Lung (tissue), 12 donors: ENCODE results near the gene OTUB2. TPM values are rescaled to one million over a fixed set of nuclear protein-coding genes. Genes with fewer than 3 reads are reported as not detected.

Experiments
- ATAC-seq: fragments of 200-7000 bp; cut with Tn5 transposase; one replicate; pipeline ENCODE4 v1.9.1; 2020; ENCODE audit warnings: moderate number of reproducible peaks; ENCODE audit not compliant: insufficient read depth, low FRiP score
- DNase-seq, 3 donors: peaks; one replicate each; pipeline ENCODE4 v3.0.0-alpha.2; 2013 to 2017
- H3K27ac ChIP-seq, 2 donors: one replicate each; pipeline ENCODE4 v1.5.1; 2013; ENCODE audit warnings: mild to moderate bottlenecking in 2 of 2, moderate library complexity in 2 of 2, control low read depth in 1 of 2, inconsistent platforms in 1 of 2, low read depth in 1 of 2, low read length in 1 of 2
- H3K27me3 ChIP-seq, 3 donors: one replicate each; pipeline ENCODE4 v1.5.1; 2013; ENCODE audit warnings: low read length in 2 of 3; ENCODE audit not compliant: control insufficient read depth in 3 of 3, insufficient read depth in 3 of 3
- H3K36me3 ChIP-seq, 4 donors: one replicate each; pipeline ENCODE4 v1.5.1; 2013; ENCODE audit warnings: low read length in 4 of 4, mild to moderate bottlenecking in 1 of 4, moderate library complexity in 1 of 4; ENCODE audit not compliant: control insufficient read depth in 4 of 4, insufficient read depth in 4 of 4
- H3K4me1 ChIP-seq, 5 donors: one replicate each; pipeline ENCODE4 v1.5.1; 2013; ENCODE audit warnings: low read length in 5 of 5, mild to moderate bottlenecking in 2 of 5, moderate library complexity in 1 of 5; ENCODE audit not compliant: control insufficient read depth in 5 of 5, insufficient read depth in 5 of 5
- H3K4me3 ChIP-seq: one replicate; pipeline ENCODE4 v1.5.1; 2013; ENCODE audit warnings: mild to moderate bottlenecking, control low read depth, moderate library complexity
- H3K9ac ChIP-seq, 2 donors: one replicate each; pipeline ENCODE4 v1.5.1; 2013; ENCODE audit warnings: low read length in 2 of 2, control low read depth in 1 of 2; ENCODE audit not compliant: insufficient read depth in 1 of 2
- H3K9me3 ChIP-seq, 4 donors: one replicate each; pipeline ENCODE4 v1.5.1; 2013; ENCODE audit warnings: low read length in 3 of 4, mild to moderate bottlenecking in 1 of 4, moderate library complexity in 1 of 4; ENCODE audit not compliant: control insufficient read depth in 4 of 4, insufficient read depth in 3 of 4
- CTCF ChIP-seq: IDR thresholded peaks from 2 replicates; pipeline ENCODE4 v1.5.1; 2012; ENCODE audit warnings: mild to moderate bottlenecking; ENCODE audit errors: control extremely low read depth, extremely low read depth
- whole genome bisulfite sequencing, 2 donors: extraction: QIAGEN DNeasy Blood & Tissue Kit; methylation state at CpG; one replicate each; pipeline ENCODE4 v1.1.7; 2013; 5-methylcytosine and 5-hydroxymethylcytosine counted together
- polyA plus RNA-seq, 2 donors: library from polyadenylated mRNA; stranded (reverse); fragments of 200-250 nt; gene quantifications; one replicate each; pipeline ENCODE4 v1.2.1, GENCODE V29; 2013
- total RNA-seq, 2 donors: library from RNA; depleted of rRNA in 1 of 2; stranded (reverse); fragments of >200 nt in 1 of 2; gene quantifications; one replicate each; pipeline ENCODE4 v1.2.1, GENCODE V29; 2014 to 2021
- donor health status: control.
- donor health status: control.
- donor health status: Bipolar disorder and iron deficiency.
- donor health status: healthy.
- donor health status: DM: yes; HTN: yes; CAD: no.

OTUB2 gene
- total and polyA plus RNA-seq, 4 donors = 0.31 to 2.2 (median 1.6) TPM

GRCh38 chr14:94049625-94050023 lies 23.5 kb downstream of the OTUB2 start:
- 84 to 100% methylated on average over 1 to 2 of the region's 2 CpGs for WGBS, 2 donors
- DNase-seq (no peak), ATAC-seq (no peak)
- TF ChIP-seq CTCF = no peak
- no peaks in the 10 kb centered on the region for H3K27me3 ChIP-seq
- H3K36me3 ChIP-seq = peaks cover 33 to 76% (median 58%) of the 10 kb centered on the region in 4 donors
- H3K27ac ChIP-seq = no peak overlapping the region
- H3K9ac ChIP-seq = no peak overlapping the region
- no peak overlapping the region for H3K4me3 ChIP-seq
- H3K4me1 ChIP-seq = peaks cover 0 to 9% (median 0%) of the 10 kb centered on the region in 5 donors
- H3K9me3 ChIP-seq = no peaks in the 10 kb centered on the region

- H3K9ac ChIP-seq = no peak overlapping the region
- WGBS, 2 donors = 84 to 90% methylated on average over 6 of the region's 6 CpGs
- no peaks in the 10 kb centered on the region for H3K9me3 ChIP-seq
- DNase-seq (no peak), ATAC-seq (no peak)
- H3K27me3 ChIP-seq = no peaks in the 10 kb centered on the region
- TF ChIP-seq CTCF = no peak
- no peak overlapping the region for H3K4me3 ChIP-seq
- peaks cover 36 to 77% (median 59%) of the 10 kb centered on the region in 4 donors for H3K36me3 ChIP-seq
- H3K4me1 ChIP-seq = peaks cover 0 to 9% (median 0%) of the 10 kb centered on the region in 5 donors
- H3K27ac ChIP-seq = no peak overlapping the region
Observed at GRCh38 chr14:94050231-94050880, 24.2 kb downstream of the OTUB2 start.

- H3K36me3 ChIP-seq = peaks cover 43 to 77% (median 58%) of the 10 kb centered on the region in 4 donors
- 70 to 76% methylated on average over 9 of the region's 9 CpGs for WGBS, 2 donors
- peaks cover 0 to 9% (median 0%) of the 10 kb centered on the region in 5 donors for H3K4me1 ChIP-seq
- no peaks in the 10 kb centered on the region for H3K9me3 ChIP-seq
- H3K27me3 ChIP-seq = no peaks in the 10 kb centered on the region
- DNase-seq = peak; percentile 28 to 59 (median 47)
- TF ChIP-seq CTCF = no peak
- no peak overlapping the region for H3K27ac ChIP-seq
- H3K9ac ChIP-seq = no peak overlapping the region
- no peak for ATAC-seq
- H3K4me3 ChIP-seq = no peak overlapping the region
Observed at GRCh38 chr14:94051115-94051514, 25.0 kb downstream of the OTUB2 start.
